Colonic mucosa (tissue), 4 donors: Measurements from ENCODE around the gene PBXIP1. TPM values are rescaled to one million over a fixed set of nuclear protein-coding genes. Genes with fewer than 3 reads are reported as not detected.

Source experiments
- DNase-seq: peaks from one replicate; pipeline ENCODE4 v3.0.0-alpha.2; 2020
- H3K27ac ChIP-seq: fragments of 200-600 bp; one replicate; pipeline ENCODE4 v1.8.0; 2021
- H3K27me3 ChIP-seq: fragments of 200-600 bp; one replicate; pipeline ENCODE4 v1.8.0; 2021
- H3K36me3 ChIP-seq: fragments of 200-600 bp; one replicate; pipeline ENCODE4 v1.8.0; 2021
- H3K4me1 ChIP-seq: fragments of 200-600 bp; one replicate; pipeline ENCODE4 v1.8.0; 2021; ENCODE audit warnings: mild to moderate bottlenecking
- H3K4me3 ChIP-seq: fragments of 200-600 bp; one replicate; pipeline ENCODE4 v1.8.0; 2021
- H3K9ac ChIP-seq, 2 donors: one replicate each; pipeline ENCODE4 v1.7.0; 2013; ENCODE audit warnings: control low read depth in 2 of 2, low read depth in 2 of 2, low read length in 2 of 2
- H3K9me3 ChIP-seq: fragments of 200-600 bp; one replicate; pipeline ENCODE4 v1.8.0; 2021
- intact Hi-C: fragments of 100-400 bp; cut with DNase I; formaldehyde crosslinking; loops from one replicate; pipeline ENCODE4 v1.14.1; 2022
- total RNA-seq, 2 donors: library from RNA; stranded (reverse); fragmentation: NEBNext Ultra II Directional in 1 of 2; extraction: Animal tissue kit (Norgen Biotek cat#: 25700) in 1 of 2; gene quantifications; one replicate each; pipeline ENCODE4 v1.2.1, GENCODE V29; 2021
- TF ChIP-seq, protein P1 (sequence below): fragments of 200-600 bp; IDR thresholded peaks from one replicate; pipeline ENCODE4 v1.8.0; 2022; ENCODE audit warnings: antibody characterized with exemption, mild to moderate bottlenecking
- donor health status: healthy.
- donor health status: DM: no; HTN: no; CAD: no.
- donor health status: DM: no; HTN: no; CAD: no.

The PBXIP1 gene
- total RNA-seq, 2 donors from 2014 or later: 22.0 to 51.4 TPM

DNA sequence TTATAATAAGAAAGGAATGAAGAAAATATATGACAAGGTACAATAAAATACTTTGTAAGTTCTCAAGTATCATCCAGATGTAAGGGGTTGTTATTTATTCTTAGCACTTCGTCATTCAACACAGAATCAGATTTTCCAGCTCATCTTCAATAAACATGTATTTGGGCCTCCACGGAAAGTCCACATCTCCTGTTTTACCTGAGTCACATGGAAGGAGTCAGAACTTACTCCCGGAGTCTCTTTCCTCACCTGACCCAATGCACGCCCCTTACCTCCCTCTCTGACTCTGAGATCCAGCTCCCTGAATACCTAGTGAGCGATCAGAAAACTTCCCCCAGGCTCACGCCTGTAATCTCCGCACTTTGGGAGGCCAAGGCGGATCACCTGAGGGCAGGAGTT, 17.9 kb downstream of the PBXIP1 start:
- no peaks in the 10 kb centered on the region for H3K9me3 ChIP-seq
- H3K27ac ChIP-seq: peak overlapping the region; percentile 96
- no peaks in the 10 kb centered on the region for H3K36me3 ChIP-seq
- DNase-seq: no peak
- TF ChIP-seq, protein P1, sequence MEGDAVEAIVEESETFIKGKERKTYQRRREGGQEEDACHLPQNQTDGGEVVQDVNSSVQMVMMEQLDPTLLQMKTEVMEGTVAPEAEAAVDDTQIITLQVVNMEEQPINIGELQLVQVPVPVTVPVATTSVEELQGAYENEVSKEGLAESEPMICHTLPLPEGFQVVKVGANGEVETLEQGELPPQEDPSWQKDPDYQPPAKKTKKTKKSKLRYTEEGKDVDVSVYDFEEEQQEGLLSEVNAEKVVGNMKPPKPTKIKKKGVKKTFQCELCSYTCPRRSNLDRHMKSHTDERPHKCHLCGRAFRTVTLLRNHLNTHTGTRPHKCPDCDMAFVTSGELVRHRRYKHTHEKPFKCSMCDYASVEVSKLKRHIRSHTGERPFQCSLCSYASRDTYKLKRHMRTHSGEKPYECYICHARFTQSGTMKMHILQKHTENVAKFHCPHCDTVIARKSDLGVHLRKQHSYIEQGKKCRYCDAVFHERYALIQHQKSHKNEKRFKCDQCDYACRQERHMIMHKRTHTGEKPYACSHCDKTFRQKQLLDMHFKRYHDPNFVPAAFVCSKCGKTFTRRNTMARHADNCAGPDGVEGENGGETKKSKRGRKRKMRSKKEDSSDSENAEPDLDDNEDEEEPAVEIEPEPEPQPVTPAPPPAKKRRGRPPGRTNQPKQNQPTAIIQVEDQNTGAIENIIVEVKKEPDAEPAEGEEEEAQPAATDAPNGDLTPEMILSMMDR: no peak
- H3K4me1 ChIP-seq: no peaks in the 10 kb centered on the region
- H3K9ac ChIP-seq: peak overlapping the region; percentile 59 to 96
- no peaks in the 10 kb centered on the region for H3K27me3 ChIP-seq
- no peak overlapping the region for H3K4me3 ChIP-seq
- intact Hi-C loops: no loop called here

DNA sequence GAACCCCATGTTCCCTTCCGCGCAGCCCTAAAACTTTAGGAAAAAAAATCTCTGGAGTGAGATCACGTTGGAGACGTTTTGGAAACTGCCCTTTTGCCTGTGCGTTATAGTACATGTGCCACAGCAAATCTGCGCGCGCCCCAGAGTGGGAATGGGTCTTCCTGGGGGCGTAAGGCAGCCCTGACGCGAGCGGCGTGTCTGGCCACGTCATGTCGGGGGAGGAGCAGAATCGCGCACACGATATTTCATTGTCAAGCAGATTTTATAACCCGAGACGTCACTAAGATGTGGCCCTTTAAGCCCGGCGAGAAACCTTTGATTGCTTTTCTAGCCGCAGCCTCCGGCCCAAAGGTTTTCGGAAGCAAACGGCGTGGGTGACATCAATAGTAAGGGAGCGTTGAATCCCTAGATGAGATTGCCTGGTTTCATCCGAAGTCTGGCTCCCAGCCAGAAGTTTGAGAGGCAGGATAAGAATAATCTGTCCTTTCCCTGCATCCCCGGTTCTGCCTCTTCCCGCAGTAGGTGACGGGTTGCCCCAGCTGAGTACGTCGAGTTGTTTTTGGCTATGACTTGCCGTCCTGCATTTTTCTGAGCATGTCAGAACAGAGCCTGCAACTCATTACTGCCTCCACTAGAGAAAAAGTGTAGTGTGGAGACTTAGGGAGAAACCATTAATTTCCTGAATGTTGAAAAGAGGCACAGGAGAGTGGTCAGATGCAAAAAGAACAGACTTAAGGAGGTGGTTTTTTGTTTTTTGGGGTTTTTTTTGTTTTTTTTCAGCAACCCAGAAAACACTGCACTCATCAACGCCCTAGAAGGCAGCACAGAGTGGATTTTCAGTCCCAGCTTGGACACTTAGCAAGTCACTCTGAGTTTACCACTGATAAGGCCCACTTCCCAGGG, 18.6 kb downstream of the PBXIP1 start:
- Histone ChIP-seq H3K36me3 (no peaks in the 10 kb centered on the region), H3K27me3 (no peaks in the 10 kb centered on the region), H3K9me3 (no peaks in the 10 kb centered on the region), H3K4me3 (peak overlapping the region; percentile 61), H3K4me1 (no peaks in the 10 kb centered on the region), H3K9ac (peak overlapping the region; percentile 59 to 96), H3K27ac (peak overlapping the region; percentile 96)
- peak; percentile 93 for DNase-seq
- intact Hi-C loops: no loop called here
- TF ChIP-seq, protein P1: no peak

DNA sequence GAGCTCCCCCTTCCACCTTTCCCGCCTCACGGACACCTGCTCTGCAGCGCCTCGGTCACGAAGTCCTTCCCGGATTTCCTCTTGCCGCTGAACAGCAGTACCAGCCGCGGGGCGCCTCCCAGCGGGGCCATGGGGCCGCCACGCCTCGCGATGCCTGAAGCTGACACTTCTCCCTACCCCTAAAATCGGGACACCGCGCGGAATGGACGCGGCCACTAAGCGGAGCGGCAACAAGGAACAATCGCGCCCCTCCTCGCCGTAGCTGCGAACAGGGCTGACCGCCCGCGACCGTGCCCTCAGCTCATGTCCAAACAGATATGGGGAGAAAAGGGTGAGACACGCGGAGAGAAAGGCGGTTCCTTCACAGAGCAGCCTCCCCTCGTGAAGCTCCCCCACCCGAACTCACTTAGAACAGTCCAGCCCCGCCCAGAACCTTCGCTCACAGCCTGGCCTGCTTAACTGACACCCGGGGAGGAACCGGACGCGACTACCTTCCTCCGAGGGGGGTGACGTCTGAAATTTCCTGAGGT, 19.3 kb downstream of the PBXIP1 start, which contains the start of gene PMVK:
Gene PMVK (minus strand): TSS at position 165 of the 530 bp plus-strand sequence. CDS start 34 bp downstream, at position 131.
- Histone ChIP-seq H3K4me1 (no peaks in the 10 kb centered on the region), H3K27ac (peak within 1 kb of the TSS; percentile 96), H3K9me3 (no peaks in the 10 kb centered on the region), H3K9ac (peak within 1 kb of the TSS; percentile 59 to 96), H3K4me3 (peak within 1 kb of the TSS; percentile 61), H3K36me3 (no peaks in the 10 kb centered on the region), H3K27me3 (no peaks in the 10 kb centered on the region)
- DNase-seq: peak; percentile 98
- TF ChIP-seq, protein P1: no peak
- intact Hi-C loops: no loop called here

DNA sequence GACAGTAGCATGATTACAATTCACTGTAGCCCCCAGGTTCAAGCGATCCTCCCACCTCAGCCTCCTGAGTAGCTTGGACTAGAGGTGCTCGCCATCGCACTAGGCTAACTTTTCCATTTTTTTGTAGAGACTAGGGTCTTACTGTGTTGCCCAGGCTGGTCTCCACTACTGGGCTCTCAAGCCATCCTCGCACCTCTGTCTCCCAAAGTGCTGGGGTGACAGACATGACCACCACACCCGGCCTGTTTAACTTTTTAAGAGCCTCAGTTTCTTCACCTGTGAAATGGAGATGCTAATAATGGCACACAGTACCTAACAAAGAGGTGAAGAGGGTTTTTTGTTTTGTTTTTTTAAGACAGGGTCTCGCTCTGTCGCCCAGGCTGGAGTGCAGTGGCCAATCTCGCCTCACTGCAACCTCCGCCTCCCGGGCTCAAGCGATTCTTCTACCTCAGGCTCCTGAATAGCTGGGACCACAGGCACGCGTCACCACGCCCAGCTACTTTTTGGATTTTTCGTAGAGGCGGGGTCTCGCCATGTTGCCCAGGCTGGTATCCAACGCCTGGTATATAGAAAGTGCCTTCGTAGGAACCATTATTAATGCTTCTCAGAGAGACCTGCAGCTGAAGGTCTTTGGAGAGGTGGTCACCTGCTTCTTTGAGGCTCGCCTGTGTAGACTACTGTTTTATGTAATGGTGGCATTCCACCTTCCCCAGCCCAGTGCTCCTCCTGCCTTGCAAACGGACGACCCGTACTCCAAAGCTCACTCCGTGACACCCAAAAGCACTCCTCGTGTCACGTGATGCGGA, 19.9 kb downstream of the PBXIP1 start:
- no peak for DNase-seq
- peak overlapping the region; percentile 96 for H3K27ac ChIP-seq

More for the DNA sequence above, 19.9 kb downstream of the PBXIP1 start:
- Histone ChIP-seq H3K27me3 (no peaks in the 10 kb centered on the region), H3K36me3 (no peaks in the 10 kb centered on the region), H3K9ac (peak overlapping the region; percentile 59 to 96), H3K4me1 (no peaks in the 10 kb centered on the region), H3K9me3 (no peaks in the 10 kb centered on the region), H3K4me3 (peak overlapping the region; percentile 61)
- TF ChIP-seq, protein P1: no peak
- intact Hi-C loops: no loop called here
